Endothelial cell of umbilical vein (primary cell): Measurements from ENCODE around the gene SMIM44.

Experiments used
- EZH2 ChIP-seq: IDR thresholded peaks from 2 replicates; pipeline ENCODE4 v1.6.1; 2012; ENCODE audit warnings: borderline replicate concordance, low read depth, mild to moderate bottlenecking, moderate library complexity, low read length, inconsistent platforms; ENCODE audit not compliant: severe bottlenecking
- JUN ChIP-seq: IDR thresholded peaks from 2 replicates; pipeline ENCODE4 v1.6.1; 2011; ENCODE audit warnings: borderline replicate concordance, low read depth; ENCODE audit not compliant: insufficient read length, insufficient read depth
- MAX ChIP-seq: IDR thresholded peaks from 2 replicates; pipeline ENCODE4 v1.6.1; 2011; ENCODE audit not compliant: insufficient read depth, insufficient read length
- POLR2A ChIP-seq: IDR thresholded peaks from 2 replicates; pipeline ENCODE4 v1.6.1; 2012; ENCODE audit warnings: low read depth, mild to moderate bottlenecking, control low read depth, low read length
- POLR2AphosphoS5 ChIP-seq: IDR thresholded peaks from 2 replicates; pipeline ENCODE4 v1.6.1; 2012; ENCODE audit warnings: low read depth, mild to moderate bottlenecking, control low read depth, low read length, moderate library complexity; ENCODE audit not compliant: insufficient read depth
- TF ChIP-seq, protein P1 (sequence below), 2 donors: IDR thresholded peaks; 1 replicate in 1 of 2; 2 replicates in 1 of 2; pipeline ENCODE4 v1.5.1; 2011; ENCODE audit warnings: low read length in 2 of 2, mild to moderate bottlenecking in 2 of 2, moderate library complexity in 2 of 2, control low read depth in 1 of 2, inconsistent platforms in 1 of 2, low read depth in 1 of 2; ENCODE audit not compliant: insufficient read depth in 1 of 2; ENCODE audit errors: extremely low read depth in 1 of 2

GRCh38 chr19:3465552-3465951 is 17.7 kb downstream of the SMIM44 start:
- TF ChIP-seq, protein P1, sequence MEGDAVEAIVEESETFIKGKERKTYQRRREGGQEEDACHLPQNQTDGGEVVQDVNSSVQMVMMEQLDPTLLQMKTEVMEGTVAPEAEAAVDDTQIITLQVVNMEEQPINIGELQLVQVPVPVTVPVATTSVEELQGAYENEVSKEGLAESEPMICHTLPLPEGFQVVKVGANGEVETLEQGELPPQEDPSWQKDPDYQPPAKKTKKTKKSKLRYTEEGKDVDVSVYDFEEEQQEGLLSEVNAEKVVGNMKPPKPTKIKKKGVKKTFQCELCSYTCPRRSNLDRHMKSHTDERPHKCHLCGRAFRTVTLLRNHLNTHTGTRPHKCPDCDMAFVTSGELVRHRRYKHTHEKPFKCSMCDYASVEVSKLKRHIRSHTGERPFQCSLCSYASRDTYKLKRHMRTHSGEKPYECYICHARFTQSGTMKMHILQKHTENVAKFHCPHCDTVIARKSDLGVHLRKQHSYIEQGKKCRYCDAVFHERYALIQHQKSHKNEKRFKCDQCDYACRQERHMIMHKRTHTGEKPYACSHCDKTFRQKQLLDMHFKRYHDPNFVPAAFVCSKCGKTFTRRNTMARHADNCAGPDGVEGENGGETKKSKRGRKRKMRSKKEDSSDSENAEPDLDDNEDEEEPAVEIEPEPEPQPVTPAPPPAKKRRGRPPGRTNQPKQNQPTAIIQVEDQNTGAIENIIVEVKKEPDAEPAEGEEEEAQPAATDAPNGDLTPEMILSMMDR (IDR thresholded peaks at IDR 0.05; ENCODE audit: extremely low read depth in 1 of 2, insufficient read depth in 1 of 2, low read depth in 1 of 2, low read length in 2 of 2): no peak
- TF ChIP-seq EZH2 (no peak), MAX (no peak), POLR2A (no peak), POLR2AphosphoS5 (no peak), JUN (no peak)
